ENCODE data around the gene SORCS2.
"Not testable (repeated sequence)": the region's sequence is repeated elsewhere in the genome, so short reads cannot be mapped to it uniquely, and the experiment has no call there.

SORCS2 gene

GRCh38 chr4:7439699-7440098 is 247.4 kb downstream of the SORCS2 start:
- DNase-seq (ENCODE audit: extremely low spot score, insufficient read length, low read depth) (no peak), FAIRE-seq (no peak)

GRCh38 chr4:7441201-7441600 is 248.9 kb downstream of the SORCS2 start:
- no peak for FAIRE-seq
- DNase-seq (ENCODE audit: extremely low spot score, insufficient read length, low read depth) = no peak

- DNase-seq (ENCODE audit: extremely low spot score, insufficient read length, low read depth) (no peak), FAIRE-seq (no peak)
Measured at GRCh38 chr4:7442574-7443162, 250.3 kb downstream of the SORCS2 start.

GRCh38 chr4:7444314-7444713 is 252.0 kb downstream of the SORCS2 start:
- FAIRE-seq (no peak), DNase-seq (ENCODE audit: extremely low spot score, insufficient read length, low read depth) (no peak)

- no peak for FAIRE-seq
- DNase-seq (ENCODE audit: extremely low spot score, insufficient read length, low read depth) = no peak
Measured at GRCh38 chr4:7444731-7445130, 252.4 kb downstream of the SORCS2 start.

- DNase-seq (ENCODE audit: extremely low spot score, insufficient read length, low read depth) = no peak
- no peak for FAIRE-seq
Measured at GRCh38 chr4:7447236-7447635, 254.9 kb downstream of the SORCS2 start.

- no peak for FAIRE-seq
Measured at GRCh38 chr4:7448036-7448435, 255.7 kb downstream of the SORCS2 start.

GRCh38 chr4:7450775-7451433 is 258.6 kb downstream of the SORCS2 start:
- FAIRE-seq = no peak

More at GRCh38 chr4:7448036-7448435, 255.7 kb downstream of the SORCS2 start:
- DNase-seq (ENCODE audit: extremely low spot score, insufficient read length, low read depth) = no peak

GRCh38 chr4:7451434-7451789 is 259.1 kb downstream of the SORCS2 start:
- DNase-seq (ENCODE audit: extremely low spot score, insufficient read length, low read depth) (no peak), FAIRE-seq (no peak)

More at GRCh38 chr4:7450775-7451433, 258.6 kb downstream of the SORCS2 start:
- no peak for DNase-seq (ENCODE audit: extremely low spot score, insufficient read length, low read depth)

GRCh38 chr4:7451800-7452199 is 259.5 kb downstream of the SORCS2 start:
- DNase-seq (ENCODE audit: extremely low spot score, insufficient read length, low read depth) = no peak
- no peak for FAIRE-seq

GRCh38 chr4:7452802-7453201 is 260.5 kb downstream of the SORCS2 start:
- FAIRE-seq; DNase-seq (ENCODE audit: extremely low spot score, insufficient read length, low read depth): not testable (repeated sequence)

- FAIRE-seq (no peak), DNase-seq (ENCODE audit: extremely low spot score, insufficient read length, low read depth) (no peak)
Measured at GRCh38 chr4:7457201-7458065, 265.1 kb downstream of the SORCS2 start.

- FAIRE-seq (no peak), DNase-seq (ENCODE audit: extremely low spot score, insufficient read length, low read depth) (no peak)
Measured at GRCh38 chr4:7458066-7458425, 265.7 kb downstream of the SORCS2 start.

- DNase-seq (ENCODE audit: extremely low spot score, insufficient read length, low read depth) (no peak), FAIRE-seq (no peak)
Measured at GRCh38 chr4:7458477-7458876, 266.1 kb downstream of the SORCS2 start.

GRCh38 chr4:7459471-7459870 is 267.1 kb downstream of the SORCS2 start:
- no peak for DNase-seq (ENCODE audit: extremely low spot score, insufficient read length, low read depth)
- no peak for FAIRE-seq

- FAIRE-seq (no peak), DNase-seq (ENCODE audit: extremely low spot score, insufficient read length, low read depth) (no peak)
Measured at GRCh38 chr4:7460566-7460965, 268.2 kb downstream of the SORCS2 start.

GRCh38 chr4:7461230-7461629 is 268.9 kb downstream of the SORCS2 start:
- DNase-seq (ENCODE audit: extremely low spot score, insufficient read length, low read depth) (no peak), FAIRE-seq (no peak)

- FAIRE-seq (no peak), DNase-seq (ENCODE audit: extremely low spot score, insufficient read length, low read depth) (no peak)
Measured at GRCh38 chr4:7462509-7462971, 270.2 kb downstream of the SORCS2 start.

GRCh38 chr4:7463566-7464258 is 271.4 kb downstream of the SORCS2 start:
- DNase-seq (ENCODE audit: extremely low spot score, insufficient read length, low read depth) = no peak
- no peak for FAIRE-seq

GRCh38 chr4:7464259-7464655 is 271.9 kb downstream of the SORCS2 start:
- FAIRE-seq (no peak), DNase-seq (ENCODE audit: extremely low spot score, insufficient read length, low read depth) (no peak)
